Adrenal gland (tissue), 12 donors: ENCODE results near the gene COX4I2. TPM values are rescaled to one million over a fixed set of nuclear protein-coding genes. Genes with fewer than 3 reads are reported as not detected.

Source experiments
- DNase-seq, 7 donors: peaks; one replicate each; pipeline ENCODE4 v3.0.0-alpha.2; 2019 to 2020
- H3K27ac ChIP-seq, 5 donors: fragments of 200-600 bp; sonication (generic) in 4 of 5; 1 replicate in 3 of 5; 2 replicates in 2 of 5; pipeline versions ENCODE4 v1.5.1 to v1.8.0; 2016 to 2020; ENCODE audit warnings: mild to moderate bottlenecking in 1 of 5
- H3K27me3 ChIP-seq: fragments of 200-600 bp; 2 replicates; pipeline ENCODE4 v1.8.0; 2021
- H3K36me3 ChIP-seq, 2 donors: fragments of 200-600 bp; replicated peaks in 1 of 2; 1 replicate in 1 of 2; 2 replicates in 1 of 2; pipeline versions ENCODE4 v1.5.1 to v1.8.0; 2018 to 2022
- H3K4me1 ChIP-seq, 2 donors: fragments of 200-600 bp; replicated peaks in 1 of 2; 1 replicate in 1 of 2; 2 replicates in 1 of 2; pipeline versions ENCODE4 v1.5.1 to v1.8.0; 2018 to 2021
- H3K4me3 ChIP-seq, 4 donors: fragments of 200-600 bp; sonication (generic) in 3 of 4; one replicate each; pipeline ENCODE4 v1.5.1; 2016 to 2018
- H3K9me3 ChIP-seq, 3 donors: fragments of 200-600 bp; sonication (generic) in 1 of 3; replicated peaks in 1 of 3; 1 replicate in 2 of 3; 2 replicates in 1 of 3; pipeline versions ENCODE4 v1.5.1 to v1.8.0; 2016 to 2021
- POLR2A ChIP-seq, 2 donors: fragments of 450-650 bp; IDR thresholded peaks; one replicate each; pipeline ENCODE4 v1.6.1; 2017; ENCODE audit warnings: antibody characterized with exemption in 2 of 2, mild to moderate bottlenecking in 2 of 2, moderate library complexity in 1 of 2
- WGBS, 4 donors: extraction: QIAGEN DNeasy Blood & Tissue Kit in 2 of 4; methylation state at CpG; one replicate each; pipeline versions ENCODE4 v1.1.5 to v1.1.7; 2013 to 2017; 5-methylcytosine and 5-hydroxymethylcytosine counted together
- intact Hi-C, 2 donors: fragments of 100-400 bp; cut with DNase I; formaldehyde crosslinking; loops; one replicate each; pipeline versions ENCODE4 v1.14.1 to v1.15.0; 2022 to 2023
- microRNA-seq, 3 donors: library from miRNA; unstranded; fragments of <30 nt; microRNA quantifications; one replicate each; pipeline ENCODE4, GENCODE V29; 2017 to 2020
- polyA plus RNA-seq, 3 donors: library from polyadenylated mRNA; stranded (reverse); fragments of 200-250 nt in 2 of 3; fragments of 350-450 nt in 1 of 3; fragmentation: Illumina TruSeq in 1 of 3; extraction: RNeasy Lipid Tissue Mini Kit (QIAGEN cat#74804) in 1 of 3; gene quantifications; one replicate each; pipeline ENCODE4 v1.2.3, GENCODE V29; 2013 to 2014
- small RNA-seq, 2 donors: library from RNA; depleted of rRNA; stranded (forward); fragments of <200 nt; gene quantifications; one replicate each; pipeline ENCODE3, GENCODE V24; 2016
- total RNA-seq, 9 donors: library from RNA; depleted of rRNA in 4 of 9; stranded (reverse); fragments of >200 nt in 4 of 9; fragments of 120-200 nt in 1 of 9; fragmentation: NEBNext Ultra II Directional in 1 of 9; extraction: Animal tissue kit (Norgen Biotek cat#: 25700) in 1 of 9; gene quantifications; one replicate each; pipeline versions ENCODE4 v1.1.0 to v1.2.4, GENCODE V29; 2013 to 2023
- TF ChIP-seq, protein P1 (sequence below), 6 experiments: fragments of 450-650 bp in 4 of 6; fragments of 200-600 bp in 2 of 6; sonication (generic) in 1 of 6; IDR thresholded peaks; 1 replicate in 5 of 6; 2 replicates in 1 of 6; pipeline versions ENCODE4 v1.5.1 to v1.8.0; 2016 to 2021; ENCODE audit warnings: antibody characterized with exemption in 6 of 6, mild to moderate bottlenecking in 2 of 6, moderate library complexity in 1 of 6
- donor health status: healthy with polysubstance abuse.
- donor health status: Bipolar disorder and iron deficiency.
- donor health status: DM: yes; HTN: yes; CAD: no.
- donor health status: DM: no; HTN: no; CAD: no.
- donor health status: DM: no; HTN: no; CAD: no.
- donor health status: DM: yes; HTN: yes; CAD: no.

COX4I2 gene
- total and polyA plus RNA-seq, 12 donors: 0.26 to 12.9 (median 2.2) TPM; not detected in 8

DNA sequence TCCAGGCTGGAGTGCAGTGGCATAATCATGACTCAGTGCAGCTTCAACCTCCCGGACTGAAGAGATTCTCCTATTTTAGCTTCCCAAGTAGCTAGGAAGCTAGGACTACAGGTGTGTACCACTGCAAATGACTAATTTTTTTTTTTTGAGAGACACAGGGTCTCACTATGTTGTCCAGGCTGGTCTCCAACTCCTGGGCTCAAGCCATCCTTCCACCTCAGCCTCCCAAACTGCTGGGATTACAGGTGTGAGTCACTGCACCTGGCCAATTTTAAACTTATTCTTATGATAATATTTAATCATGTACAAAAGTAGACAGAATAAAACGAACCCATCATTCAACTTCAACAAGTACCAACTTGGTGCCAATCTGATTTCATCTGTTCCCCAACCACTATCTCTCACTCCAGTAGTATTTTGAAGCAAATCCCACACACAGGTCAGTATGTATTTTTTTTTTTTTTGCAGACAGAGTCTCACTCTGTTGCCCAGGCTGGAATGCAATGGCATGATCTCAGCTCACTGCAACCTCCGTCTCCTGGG, 52.5 kb downstream of the COX4I2 start:
- Histone ChIP-seq H3K4me3 (no peak overlapping the region), H3K36me3 (peaks cover 0 to 15% of the 10 kb centered on the region in 2 donors), H3K27me3 (no peaks in the 10 kb centered on the region), H3K27ac (peak overlapping the region in 2 of 5 donors; percentile 23 to 34), H3K9me3 (no peaks in the 10 kb centered on the region), H3K4me1 (peaks cover 9 to 28% of the 10 kb centered on the region in 2 donors)
- no peak for TF ChIP-seq POLR2A (IDR thresholded peaks at IDR 0.05)
- intact Hi-C loops: no loop called here
- no peak for DNase-seq
- WGBS, 4 donors: 68 to 75% (median 74%) methylated on average over 3 of the region's 3 CpGs

DNA sequence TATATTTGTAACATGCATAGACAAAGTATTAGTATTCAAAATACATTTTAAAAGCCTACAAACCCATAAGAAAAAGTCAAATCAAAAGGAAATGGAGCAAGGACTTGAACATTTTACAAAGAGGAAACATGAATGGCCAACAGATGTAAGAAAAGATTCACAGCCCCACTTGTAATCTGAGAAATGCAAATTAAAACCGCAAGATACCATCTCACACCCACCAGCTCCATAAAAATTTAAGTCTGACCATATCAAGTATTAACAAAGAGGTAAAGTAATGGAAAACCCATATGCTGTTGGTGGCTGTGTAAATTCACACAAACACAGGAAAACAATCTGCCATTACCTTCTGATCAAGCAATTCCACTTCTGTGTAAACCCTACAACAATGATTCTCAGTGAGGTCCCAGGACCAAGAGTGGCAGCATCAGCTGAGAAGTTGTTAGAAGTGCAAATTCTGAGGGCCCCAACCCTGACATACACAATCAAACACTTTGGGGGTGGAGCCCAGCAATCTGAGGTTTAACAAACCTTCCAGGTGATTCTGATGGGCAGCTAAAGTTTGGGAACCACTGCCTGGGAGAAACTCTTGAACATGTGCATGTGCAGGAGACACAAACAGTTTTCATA, 54.0 kb downstream of the COX4I2 start:
- Histone ChIP-seq H3K27me3 (no peaks in the 10 kb centered on the region), H3K4me1 (peaks cover 9 to 43% of the 10 kb centered on the region in 2 donors), H3K9me3 (no peaks in the 10 kb centered on the region), H3K27ac (peak overlapping the region in 2 of 5 donors; percentile 13 to 24), H3K4me3 (no peak overlapping the region), H3K36me3 (peaks cover 0 to 12% of the 10 kb centered on the region in 2 donors)
- TF ChIP-seq, protein P1, sequence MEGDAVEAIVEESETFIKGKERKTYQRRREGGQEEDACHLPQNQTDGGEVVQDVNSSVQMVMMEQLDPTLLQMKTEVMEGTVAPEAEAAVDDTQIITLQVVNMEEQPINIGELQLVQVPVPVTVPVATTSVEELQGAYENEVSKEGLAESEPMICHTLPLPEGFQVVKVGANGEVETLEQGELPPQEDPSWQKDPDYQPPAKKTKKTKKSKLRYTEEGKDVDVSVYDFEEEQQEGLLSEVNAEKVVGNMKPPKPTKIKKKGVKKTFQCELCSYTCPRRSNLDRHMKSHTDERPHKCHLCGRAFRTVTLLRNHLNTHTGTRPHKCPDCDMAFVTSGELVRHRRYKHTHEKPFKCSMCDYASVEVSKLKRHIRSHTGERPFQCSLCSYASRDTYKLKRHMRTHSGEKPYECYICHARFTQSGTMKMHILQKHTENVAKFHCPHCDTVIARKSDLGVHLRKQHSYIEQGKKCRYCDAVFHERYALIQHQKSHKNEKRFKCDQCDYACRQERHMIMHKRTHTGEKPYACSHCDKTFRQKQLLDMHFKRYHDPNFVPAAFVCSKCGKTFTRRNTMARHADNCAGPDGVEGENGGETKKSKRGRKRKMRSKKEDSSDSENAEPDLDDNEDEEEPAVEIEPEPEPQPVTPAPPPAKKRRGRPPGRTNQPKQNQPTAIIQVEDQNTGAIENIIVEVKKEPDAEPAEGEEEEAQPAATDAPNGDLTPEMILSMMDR (IDR thresholded peaks at IDR 0.05): no peak
- TF ChIP-seq POLR2A (IDR thresholded peaks at IDR 0.05): no peak
- 57 to 72% (median 67%) methylated on average over 1 of the region's 1 CpG for WGBS, 4 donors
- intact Hi-C loops: no loop called here
- DNase-seq: no peak

DNA sequence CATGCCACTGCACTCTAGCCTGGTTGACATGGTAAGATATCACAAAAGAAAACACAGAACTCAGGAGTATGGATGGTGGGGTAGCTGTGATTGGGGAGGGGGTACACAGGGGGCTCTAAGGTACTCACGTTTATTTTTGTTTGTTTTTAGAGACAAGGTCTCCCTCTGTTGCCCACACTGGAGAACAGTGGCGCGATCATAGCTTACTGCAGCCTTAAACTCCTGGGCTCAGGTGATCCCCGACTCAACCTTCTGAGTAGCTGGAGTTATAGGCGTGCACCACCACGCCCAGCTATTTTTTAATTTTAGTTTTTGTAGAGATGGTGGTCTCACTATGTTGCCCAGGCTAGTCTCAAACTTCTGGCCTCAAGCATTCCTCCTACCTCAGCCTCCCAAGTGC, 55.7 kb downstream of the COX4I2 start:
- no peak for DNase-seq
- H3K4me3 ChIP-seq: no peak overlapping the region
- peaks cover 0 to 6% of the 10 kb centered on the region in 2 donors for H3K36me3 ChIP-seq
- intact Hi-C loops: no loop called here
- TF ChIP-seq, protein P1 (IDR thresholded peaks at IDR 0.05): no peak
- no peak for TF ChIP-seq POLR2A (IDR thresholded peaks at IDR 0.05)
- H3K27ac ChIP-seq: no peak overlapping the region
- H3K27me3 ChIP-seq: no peaks in the 10 kb centered on the region
- WGBS, 4 donors: 91 to 94% (median 91%) methylated on average over 6 of the region's 6 CpGs
- H3K4me1 ChIP-seq: peaks cover 10 to 45% of the 10 kb centered on the region in 2 donors
- no peaks in the 10 kb centered on the region for H3K9me3 ChIP-seq

DNA sequence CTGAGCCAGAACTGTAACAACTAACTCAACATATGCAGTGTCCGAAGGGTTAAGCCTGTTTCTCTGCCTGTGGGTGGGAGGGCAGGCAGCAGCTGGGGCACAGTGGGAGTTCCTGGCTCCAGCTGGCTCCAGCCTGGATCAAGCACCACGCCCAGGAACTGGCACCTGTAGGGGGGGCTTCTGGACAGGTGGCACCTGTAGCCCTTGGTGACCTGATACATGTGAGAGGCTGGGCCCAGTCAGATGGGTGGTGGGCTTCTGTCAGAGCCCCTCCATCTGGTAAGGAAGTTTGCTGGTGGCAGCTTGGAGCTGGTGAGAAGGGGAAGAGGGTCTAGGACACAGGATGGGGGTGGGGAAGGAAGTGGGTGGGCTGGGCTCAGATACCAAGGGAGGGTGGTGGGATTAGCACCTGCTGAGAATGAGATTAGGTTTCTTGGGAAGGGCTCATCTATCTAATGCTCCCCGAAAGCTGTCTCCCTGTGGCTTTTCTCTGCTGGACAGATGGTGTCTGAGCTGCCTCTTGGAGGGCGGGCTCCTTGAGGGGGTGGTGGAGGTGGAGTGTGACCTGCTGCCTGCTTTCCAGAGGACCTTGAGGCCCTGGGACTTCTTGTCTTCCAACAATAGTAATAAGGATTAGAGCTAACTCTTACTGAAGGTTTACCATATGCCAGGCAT, 56.4 kb downstream of the COX4I2 start:
- Histone ChIP-seq H3K4me1 (peaks cover 18 to 53% of the 10 kb centered on the region in 2 donors), H3K27me3 (no peaks in the 10 kb centered on the region), H3K9me3 (no peaks in the 10 kb centered on the region), H3K36me3 (peaks cover 0 to 6% of the 10 kb centered on the region in 2 donors), H3K4me3 (no peak overlapping the region), H3K27ac (peak overlapping the region in 3 of 5 donors; percentile 34 to 92 (median 78))
- TF ChIP-seq POLR2A (IDR thresholded peaks at IDR 0.05): no peak
- TF ChIP-seq, protein P1 (IDR thresholded peaks at IDR 0.05): no peak
- intact Hi-C loops: no loop called here
- no peak for DNase-seq
- WGBS, 4 donors: 56 to 96% (median 81%) methylated on average over 2 to 4 of the region's 4 CpGs

Small RNAs within 50 kb of the gene (microRNA-seq; reads per million reads assigned to microRNA genes)
- 0 to 1.3 (median 0) reads per million in 3 donors for gene MIR3193

Small RNAs within 50 kb of the gene (small RNA-seq; reads per million reads assigned to genes)
- 0 reads per million in 2 donors for gene MIR3193

Other genes with a start within 250 kb of the COX4I2 start
- gene DEFB119, start 247.3 kb upstream of the COX4I2 start, total RNA-seq: not detected
- not detected for gene DEFB119, start 247.3 kb upstream of the COX4I2 start, polyA plus RNA-seq
- gene DEFB121, start 231.7 kb upstream of the COX4I2 start, total RNA-seq: not detected
- not detected for gene DEFB121, start 231.7 kb upstream of the COX4I2 start, polyA plus RNA-seq
- gene DEFB123, start 197.3 kb upstream of the COX4I2 start, total RNA-seq: not detected
- not detected for gene DEFB123, start 197.3 kb upstream of the COX4I2 start, polyA plus RNA-seq
- gene DEFB124, start 162.8 kb upstream of the COX4I2 start, total RNA-seq: not detected
- under 1 TPM in 1 of 3 donors, not detected in 2; 0.20 TPM for gene DEFB124, start 162.8 kb upstream of the COX4I2 start, polyA plus RNA-seq
- gene REM1, start 162.6 kb upstream of the COX4I2 start, total RNA-seq: 10 to 100 TPM in 1 of 9 donors, 1 to 10 TPM in 6, under 1 TPM in 2; 0.26 to 19.3 (median 2.4) TPM
- gene REM1, start 162.6 kb upstream of the COX4I2 start, polyA plus RNA-seq: 1 to 10 TPM in 2 of 3 donors, under 1 TPM in 1; 0.48 to 6.8 (median 3.4) TPM
- gene HM13, start 123.5 kb upstream of the COX4I2 start, total RNA-seq: 100 to 1,000 TPM in 6 of 9 donors, 10 to 100 TPM in 3; 48.5 to 356 (median 152) TPM
- gene HM13, start 123.5 kb upstream of the COX4I2 start, polyA plus RNA-seq: 100 to 1,000 TPM; 177 to 241 (median 236) TPM
- gene ID1, start 32.6 kb upstream of the COX4I2 start, total RNA-seq: 100 to 1,000 TPM in 7 of 9 donors, 10 to 100 TPM in 2; 40.9 to 468 (median 110) TPM
- 100 to 1,000 TPM in 2 of 3 donors, 10 to 100 TPM in 1; 19.8 to 357 (median 192) TPM for gene ID1, start 32.6 kb upstream of the COX4I2 start, polyA plus RNA-seq
- 100 to 1,000 TPM in 2 of 9 donors, 10 to 100 TPM in 7; 42.9 to 143 (median 74.4) TPM for gene BCL2L1, start 85.0 kb downstream of the COX4I2 start, total RNA-seq
- 10 to 100 TPM; 40.2 to 67.9 (median 40.8) TPM for gene BCL2L1, start 85.0 kb downstream of the COX4I2 start, polyA plus RNA-seq
- gene TPX2, start 101.4 kb downstream of the COX4I2 start, total RNA-seq: 10 to 100 TPM in 1 of 9 donors, 1 to 10 TPM in 8; 2.1 to 22.6 (median 2.5) TPM
- 1 to 10 TPM in 1 of 3 donors, under 1 TPM in 2; 0.40 to 3.7 (median 0.57) TPM for gene TPX2, start 101.4 kb downstream of the COX4I2 start, polyA plus RNA-seq
- gene MYLK2, start 181.4 kb downstream of the COX4I2 start, total RNA-seq: 1 to 10 TPM in 1 of 9 donors, under 1 TPM in 1, not detected in 7; 0.11 to 1.5 TPM
- gene MYLK2, start 181.4 kb downstream of the COX4I2 start, polyA plus RNA-seq: under 1 TPM in 1 of 3 donors, not detected in 2; 0.27 TPM
- 1 to 10 TPM in 7 of 9 donors, under 1 TPM in 2; 0.61 to 6.0 (median 1.4) TPM for gene FOXS1, start 207.7 kb downstream of the COX4I2 start, total RNA-seq
- 1 to 10 TPM in 2 of 3 donors, under 1 TPM in 1; 0.22 to 4.1 (median 2.7) TPM for gene FOXS1, start 207.7 kb downstream of the COX4I2 start, polyA plus RNA-seq
- gene DUSP15, start 232.6 kb downstream of the COX4I2 start, total RNA-seq: 10 to 100 TPM in 2 of 9 donors, 1 to 10 TPM in 7; 2.6 to 16.1 (median 5.7) TPM
- 10 to 100 TPM in 2 of 3 donors, 1 to 10 TPM in 1; 2.4 to 17.6 (median 16.2) TPM for gene DUSP15, start 232.6 kb downstream of the COX4I2 start, polyA plus RNA-seq
- under 1 TPM in 4 of 9 donors, not detected in 5; 0.14 to 0.33 (median 0.20) TPM for gene TTLL9, start 232.7 kb downstream of the COX4I2 start, total RNA-seq
- gene TTLL9, start 232.7 kb downstream of the COX4I2 start, polyA plus RNA-seq: under 1 TPM; 0.13 to 0.88 (median 0.40) TPM